SK-N-MC (cell line): Measurements from ENCODE around the gene ARID5B.

Experiments
- EZH2 ChIP-seq: fragments of 200-600 bp; sonication (generic); IDR thresholded peaks from one replicate; pipeline ENCODE4 v1.6.1; 2017; ENCODE audit warnings: antibody characterized with exemption
- FOXP2 ChIP-seq: optimal IDR thresholded peaks from 2 replicates; pipeline ENCODE3; 2011; ENCODE audit warnings: mild to moderate bottlenecking, moderate library complexity; ENCODE audit not compliant: insufficient read depth; ENCODE audit errors: extremely low read length, control extremely low read depth

GRCh38 chr10:61859786-61860185, 41.7 kb upstream of the ARID5B start:
- no peak for TF ChIP-seq FOXP2
- TF ChIP-seq EZH2: no peak
